CD1c-positive myeloid dendritic cell (primary cell): Measurements from ENCODE around the gene CEACAM21.

ENCODE experiments used
- DNase-seq: peaks from one replicate; pipeline ENCODE4 v3.0.0-alpha.2; 2016; ENCODE audit errors: extremely low spot score

CEACAM21 gene

GRCh38 chr19:41586064-41586463 is 10.1 kb downstream of the CEACAM21 start:
- no peak for DNase-seq

- DNase-seq: no peak
These were observed 11.3 kb downstream of the CEACAM21 start for GRCh38 chr19:41587101-41587837.

GRCh38 chr19:41587838-41588210 is 11.9 kb downstream of the CEACAM21 start:
- DNase-seq: no peak

GRCh38 chr19:41588497-41589209 is 12.7 kb downstream of the CEACAM21 start:
- DNase-seq: no peak

GRCh38 chr19:41589371-41589770 is 13.4 kb downstream of the CEACAM21 start:
- DNase-seq: no peak

DNA sequence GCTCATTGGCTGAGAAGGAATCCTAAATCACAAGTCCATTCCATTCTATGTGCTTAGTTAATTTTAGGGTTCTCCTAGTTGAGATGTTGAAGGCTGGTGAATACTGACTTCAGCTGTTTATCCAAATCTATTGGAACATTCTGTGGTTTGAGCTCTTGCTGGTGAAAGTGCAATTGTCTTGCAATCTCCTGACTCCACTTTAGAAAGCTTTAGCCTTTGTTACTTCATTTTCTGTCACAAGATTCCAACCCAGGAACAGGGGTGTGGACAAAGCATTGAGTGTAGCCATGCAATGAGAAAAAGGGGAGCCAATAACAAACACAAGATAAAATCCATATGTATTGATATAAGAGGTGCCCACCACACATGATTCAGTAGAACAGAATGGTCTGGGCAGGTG is 15.0 kb downstream of the CEACAM21 start:
- no peak for DNase-seq

GRCh38 chr19:41591951-41592562 is 16.1 kb downstream of the CEACAM21 start:
- DNase-seq: no peak

GRCh38 chr19:41595258-41595889 is 19.4 kb downstream of the CEACAM21 start:
- peak; percentile 86 for DNase-seq

DNA sequence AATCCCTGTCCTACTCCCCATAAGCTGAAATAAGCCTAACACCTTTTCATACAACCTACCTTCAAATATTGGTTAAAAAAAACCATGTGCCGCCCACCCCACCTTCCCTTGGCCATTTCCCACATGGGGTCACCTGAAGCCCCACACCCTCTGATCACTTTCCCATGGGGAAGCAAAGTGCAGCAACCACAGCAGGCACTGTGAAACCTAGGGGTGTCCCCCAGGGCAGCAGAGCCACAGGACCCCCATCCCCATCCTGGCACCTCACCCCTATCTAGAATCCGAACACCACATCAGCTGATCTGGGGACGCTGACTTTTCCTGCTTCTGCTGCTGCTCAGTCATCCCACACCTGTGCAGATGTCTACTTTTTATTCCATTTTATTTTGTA is 19.9 kb downstream of the CEACAM21 start:
- DNase-seq: no peak

DNA sequence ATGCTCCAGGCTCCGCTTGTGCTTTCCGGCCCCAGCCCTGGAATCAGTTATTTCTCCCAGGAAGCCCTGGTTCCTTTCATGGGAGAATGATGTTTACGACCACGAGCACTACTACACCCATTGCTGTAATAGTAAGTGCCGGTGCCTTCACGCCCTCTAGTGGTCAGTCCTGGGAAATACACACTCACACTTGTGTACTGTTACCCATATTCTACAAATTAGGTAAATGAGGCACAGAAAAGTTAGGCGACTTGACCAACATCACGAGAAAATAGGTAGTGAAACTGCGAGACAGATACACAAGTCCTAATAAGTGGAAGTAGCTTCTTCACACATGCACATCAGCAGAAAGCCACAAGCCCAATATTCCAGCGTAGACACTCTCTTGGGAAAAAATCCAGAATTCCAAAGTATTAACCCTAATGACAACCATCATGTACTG is 21.7 kb downstream of the CEACAM21 start:
- DNase-seq: peak; percentile 91

DNA sequence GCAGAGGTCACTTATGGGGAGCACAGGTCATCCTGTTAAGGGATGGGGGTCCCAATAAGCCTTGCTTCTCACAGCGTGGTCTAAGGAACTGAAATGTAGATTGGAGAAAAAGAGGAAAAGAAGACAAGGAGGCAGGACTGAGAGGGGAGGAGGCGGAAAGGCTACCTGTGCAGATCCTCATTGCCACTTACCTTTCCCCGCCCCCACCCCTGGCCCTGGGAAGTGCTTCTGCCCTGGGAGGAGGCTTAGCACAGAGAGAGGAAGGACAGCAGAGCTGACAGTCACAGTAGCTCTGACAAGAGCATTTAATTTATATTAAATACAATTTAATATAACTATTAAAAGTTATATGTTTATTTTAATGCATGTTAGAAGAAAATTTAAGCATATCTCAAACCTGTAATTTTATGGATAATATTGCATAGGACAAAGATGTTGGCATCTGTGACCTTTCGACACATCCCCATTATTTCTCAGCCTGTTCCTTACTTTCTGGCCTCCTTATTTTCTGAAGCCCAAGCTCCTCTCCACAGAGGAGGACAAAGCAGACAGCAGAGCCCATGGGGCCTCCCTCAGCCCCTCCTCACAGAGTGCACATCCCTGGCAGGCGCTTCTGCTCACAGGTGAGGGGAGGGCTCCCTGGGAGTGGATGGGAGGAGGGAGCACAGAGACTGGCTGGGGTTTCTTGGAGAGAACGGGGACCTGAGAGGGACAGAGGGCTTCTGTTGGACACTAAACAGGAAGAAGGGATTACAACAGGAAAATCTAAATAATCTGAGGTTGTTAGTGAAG is 23.4 kb downstream of the CEACAM21 start:
- no peak for DNase-seq

DNA sequence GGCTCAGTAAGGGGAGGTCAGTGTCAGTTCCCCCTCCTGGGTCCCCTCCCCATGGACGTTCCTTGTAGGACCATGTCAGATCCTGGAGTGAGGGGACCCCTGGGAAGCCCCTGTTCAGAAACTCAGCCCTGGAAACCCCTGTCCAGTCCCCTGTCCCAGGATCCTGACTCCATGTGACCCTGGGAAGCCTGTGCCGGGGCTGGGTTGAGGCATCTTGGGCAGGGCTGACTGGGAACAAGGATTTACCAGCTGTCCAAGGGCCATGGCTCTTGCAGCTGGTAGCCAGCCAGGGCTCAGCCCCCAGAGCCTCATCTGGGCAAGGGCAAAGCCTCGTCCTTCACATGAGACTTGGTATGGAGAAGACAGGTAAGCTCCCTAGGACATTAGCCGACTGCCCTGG is 25.8 kb downstream of the CEACAM21 start:
- no peak for DNase-seq

GRCh38 chr19:41604831-41605230 is 28.9 kb downstream of the CEACAM21 start:
- DNase-seq: no peak

DNA sequence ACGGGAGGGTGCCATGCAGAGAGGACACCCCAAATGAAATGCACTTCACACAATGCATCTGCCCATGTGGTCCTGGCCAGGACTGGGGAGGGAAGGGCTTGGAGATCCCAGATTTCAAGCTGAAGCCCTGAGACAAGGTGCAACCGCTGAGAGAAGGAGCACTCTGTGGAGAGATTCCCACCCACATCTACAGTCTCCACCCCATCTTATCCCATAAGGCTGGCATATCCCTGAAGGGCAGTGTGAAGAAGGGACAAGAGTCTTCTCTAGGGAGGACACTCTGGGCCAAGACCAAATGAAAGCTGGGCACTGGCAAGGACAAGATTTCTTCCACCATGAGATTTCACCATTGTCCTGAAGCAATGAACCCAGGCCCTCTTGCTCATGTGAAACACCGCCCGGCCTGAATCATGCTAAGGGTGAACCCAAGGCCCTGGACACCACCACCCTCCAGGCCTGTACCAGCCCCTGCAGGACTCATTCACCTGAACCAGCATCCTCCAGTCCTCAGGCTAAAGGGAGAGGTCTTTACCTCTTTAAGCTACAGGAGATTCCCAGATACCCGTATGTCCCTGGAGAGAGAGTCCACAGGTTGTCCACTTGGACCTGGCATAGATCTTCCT is 30.4 kb downstream of the CEACAM21 start:
- no peak for DNase-seq

DNA sequence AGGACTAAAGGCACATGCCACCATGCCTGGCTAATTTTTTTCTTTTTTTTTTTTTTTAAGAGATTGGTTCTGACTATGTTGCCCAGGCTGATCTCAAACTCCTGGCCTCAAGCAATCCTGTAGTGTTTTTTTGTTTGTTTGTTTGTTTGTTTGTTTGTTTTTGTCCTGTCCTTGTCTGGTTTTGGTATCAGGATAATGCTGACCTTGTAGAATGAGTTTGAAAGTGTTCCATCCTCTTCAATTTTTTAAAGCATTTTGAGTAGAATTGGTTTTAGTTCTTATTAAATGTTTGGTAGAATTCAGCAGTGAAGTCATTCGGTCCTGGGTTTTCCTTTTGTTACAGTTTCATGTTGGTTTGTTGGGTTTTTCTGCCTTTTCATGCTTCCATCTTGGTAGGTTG is 31.7 kb downstream of the CEACAM21 start:
- DNase-seq: no peak

DNA sequence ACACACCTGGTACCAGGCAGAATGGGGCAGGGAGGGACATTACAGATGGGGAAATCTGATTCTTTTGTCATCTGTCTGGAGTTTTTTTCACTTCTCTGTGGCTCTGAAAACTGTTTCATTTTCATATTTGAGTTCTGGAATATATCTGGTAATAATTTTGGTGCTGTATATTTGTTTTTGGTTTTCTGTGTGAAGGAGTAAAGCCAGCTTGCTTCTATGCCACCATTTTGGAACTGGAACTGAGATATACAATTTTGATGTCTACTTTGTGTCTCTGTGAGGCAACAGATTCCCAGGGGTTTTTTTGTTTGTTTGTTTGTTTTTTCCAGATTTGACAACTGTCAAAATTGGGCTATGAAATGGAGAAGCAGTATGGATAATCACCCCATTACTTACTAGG is 34.8 kb downstream of the CEACAM21 start:
- no peak for DNase-seq

GRCh38 chr19:41612483-41612882 is 36.5 kb downstream of the CEACAM21 start:
- peak; percentile 29 for DNase-seq

- no peak for DNase-seq
These were observed 39.2 kb downstream of the CEACAM21 start for GRCh38 chr19:41615207-41615606.

DNA sequence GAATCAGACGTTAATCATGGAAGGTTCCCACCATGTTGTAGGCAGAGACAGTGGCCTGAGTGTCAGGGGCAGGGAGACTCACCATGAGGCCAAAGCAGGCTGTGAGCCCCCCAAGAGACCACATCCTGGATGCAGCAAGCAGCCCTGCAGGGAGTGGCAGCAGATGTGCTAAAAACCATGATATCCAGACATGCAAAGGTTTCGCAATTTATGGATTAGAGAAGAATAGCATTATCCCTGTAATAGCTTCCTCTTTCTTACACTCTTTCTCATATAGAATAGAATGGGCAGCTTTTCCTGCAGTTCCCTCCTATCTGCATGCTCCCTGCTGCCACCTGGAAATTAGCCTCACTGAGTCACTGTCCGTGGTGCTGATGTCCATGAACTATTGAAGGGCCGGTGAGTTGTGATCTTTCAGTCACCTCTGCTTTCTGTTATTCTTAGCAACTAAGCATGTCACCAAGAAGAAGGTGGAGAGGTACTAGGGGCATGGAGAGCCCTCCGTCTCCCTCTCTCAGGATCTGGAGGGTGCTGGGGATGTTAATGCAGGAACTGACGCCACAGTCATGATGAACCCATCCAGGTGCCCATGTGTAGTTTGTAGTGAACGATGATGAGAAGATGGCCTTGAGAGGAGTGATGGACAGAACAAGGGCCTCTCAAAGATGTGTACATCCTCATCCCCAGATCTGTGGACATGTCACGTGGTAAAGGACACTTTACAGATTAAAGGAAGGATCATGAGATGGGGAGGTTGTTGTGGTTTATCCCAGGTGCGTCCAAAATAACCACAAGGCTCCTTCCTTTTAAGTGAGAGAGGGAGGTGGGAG is 41.0 kb downstream of the CEACAM21 start:
- DNase-seq: peak; percentile 36
